GM18870 (cell line): ENCODE data around the gene CBX8.
"Not testable (repeated sequence)": the region's sequence is repeated elsewhere in the genome, so short reads cannot be mapped to it uniquely, and the experiment has no call there.

Source experiments
- ATAC-seq: cut with Tn5 transposase; IDR thresholded peaks from one replicate; pipeline ENCODE4 v1.9.1; 2021; ENCODE audit warnings: moderate library complexity; ENCODE audit not compliant: unreplicated experiment

CBX8 gene

DNA sequence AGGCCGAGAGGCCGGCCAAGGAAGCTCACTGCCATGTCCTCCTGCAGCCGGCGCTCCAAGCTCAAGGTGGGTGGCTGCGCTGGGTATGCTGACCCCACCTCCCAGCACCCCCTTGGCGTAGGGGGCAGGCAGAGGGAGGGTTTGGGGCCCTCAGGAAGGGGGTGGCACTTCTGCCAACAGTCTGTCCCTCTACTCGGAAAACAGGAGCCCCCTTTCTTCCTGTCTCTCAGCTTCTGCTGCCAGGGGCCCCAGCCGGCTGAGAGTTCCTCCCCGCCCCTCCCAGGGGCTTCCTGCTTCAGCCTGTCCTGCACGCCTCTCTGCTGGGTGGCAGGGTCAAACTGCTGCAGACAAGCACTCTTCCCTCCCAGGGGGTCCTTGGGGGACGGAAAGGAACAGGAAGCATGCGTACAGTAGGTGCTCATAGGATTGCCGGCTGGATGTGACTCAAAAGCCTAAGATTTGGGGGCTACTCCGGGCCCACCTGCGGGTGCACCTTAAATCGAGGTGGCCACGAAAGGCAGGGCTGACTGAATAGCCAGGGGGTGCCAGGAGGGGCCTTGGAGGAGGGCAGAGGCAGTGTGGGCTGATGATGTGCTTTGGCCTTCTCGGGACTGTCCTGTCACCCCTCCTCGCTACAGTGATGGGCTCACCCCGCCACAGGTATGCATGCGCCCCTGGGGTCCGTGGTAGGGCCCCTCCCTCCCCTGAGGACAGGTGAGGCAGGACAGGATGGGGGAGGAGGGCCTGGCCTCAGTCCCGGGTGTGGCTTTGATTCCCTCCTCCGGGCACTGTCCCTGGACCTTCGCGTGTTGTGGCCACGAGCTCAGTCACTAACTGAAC, 14.9 kb downstream of the CBX8 start:
- no peak for ATAC-seq

DNA sequence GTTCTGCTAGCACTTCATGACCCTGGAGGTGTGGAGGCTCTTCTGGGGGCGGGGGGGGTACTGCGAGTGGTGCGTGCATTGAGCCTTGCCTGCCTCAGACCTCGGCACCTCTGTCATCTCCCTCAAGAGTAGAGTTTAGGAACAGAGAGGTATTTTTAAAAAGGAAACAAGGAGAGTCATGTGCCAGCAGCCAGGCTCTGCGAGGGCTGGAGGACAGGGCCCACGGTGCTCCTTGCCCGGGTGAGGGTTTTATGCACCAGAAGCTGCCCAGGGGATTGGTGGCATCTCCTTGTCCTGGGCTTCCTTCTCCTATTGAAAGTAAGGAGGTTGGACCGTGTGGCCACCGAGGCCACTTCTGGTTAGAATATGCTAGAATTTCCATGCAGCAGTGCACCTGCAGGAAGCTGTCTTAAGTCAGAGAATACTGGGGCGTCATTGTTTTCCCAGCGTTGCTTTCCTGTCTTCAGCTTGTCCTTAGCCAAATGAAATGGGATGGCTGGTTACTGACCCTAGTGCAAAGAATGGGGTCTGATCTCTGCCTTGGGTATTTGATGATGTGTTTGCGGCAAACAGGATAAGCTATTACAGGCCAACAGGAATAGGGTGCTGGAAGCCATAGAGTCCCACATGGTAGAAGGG, 15.7 kb downstream of the CBX8 start:
- no peak for ATAC-seq

- ATAC-seq, result no peak
Observed at GRCh38 chr17:79779661-79780365, 17.1 kb downstream of the CBX8 start.

DNA sequence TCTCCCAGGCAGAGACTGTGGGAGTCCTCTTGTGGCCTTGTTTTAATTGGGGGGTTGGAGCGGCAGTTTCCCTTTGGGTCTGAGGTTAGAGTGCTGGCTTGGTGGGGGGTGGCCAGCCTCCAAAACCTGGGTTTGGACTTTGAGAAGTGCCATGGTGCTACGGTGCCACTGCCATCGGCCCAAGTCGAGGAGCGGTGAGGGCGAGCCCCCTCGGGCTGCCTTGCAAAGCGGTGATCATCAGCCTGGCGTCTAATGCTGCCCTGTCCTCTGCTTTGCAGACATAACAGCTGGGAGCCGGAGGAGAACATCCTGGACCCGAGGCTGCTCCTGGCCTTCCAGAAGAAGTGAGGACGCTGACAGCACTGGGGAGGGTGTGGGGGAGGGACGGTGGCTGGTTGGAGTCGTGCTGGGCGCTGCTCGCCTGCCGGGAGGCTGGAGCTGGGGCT, 17.8 kb downstream of the CBX8 start:
- ATAC-seq, result no peak

- no peak for ATAC-seq
Observed at GRCh38 chr17:79778504-79779083, 18.3 kb downstream of the CBX8 start.

GRCh38 chr17:79777894-79778503, 18.9 kb downstream of the CBX8 start, which contains the start of gene CBX2:
TSS of gene CBX2 (plus strand) at chr17:79778148. CDS start at chr17:79778236, 88 bp downstream.
- ATAC-seq, result no peak

DNA sequence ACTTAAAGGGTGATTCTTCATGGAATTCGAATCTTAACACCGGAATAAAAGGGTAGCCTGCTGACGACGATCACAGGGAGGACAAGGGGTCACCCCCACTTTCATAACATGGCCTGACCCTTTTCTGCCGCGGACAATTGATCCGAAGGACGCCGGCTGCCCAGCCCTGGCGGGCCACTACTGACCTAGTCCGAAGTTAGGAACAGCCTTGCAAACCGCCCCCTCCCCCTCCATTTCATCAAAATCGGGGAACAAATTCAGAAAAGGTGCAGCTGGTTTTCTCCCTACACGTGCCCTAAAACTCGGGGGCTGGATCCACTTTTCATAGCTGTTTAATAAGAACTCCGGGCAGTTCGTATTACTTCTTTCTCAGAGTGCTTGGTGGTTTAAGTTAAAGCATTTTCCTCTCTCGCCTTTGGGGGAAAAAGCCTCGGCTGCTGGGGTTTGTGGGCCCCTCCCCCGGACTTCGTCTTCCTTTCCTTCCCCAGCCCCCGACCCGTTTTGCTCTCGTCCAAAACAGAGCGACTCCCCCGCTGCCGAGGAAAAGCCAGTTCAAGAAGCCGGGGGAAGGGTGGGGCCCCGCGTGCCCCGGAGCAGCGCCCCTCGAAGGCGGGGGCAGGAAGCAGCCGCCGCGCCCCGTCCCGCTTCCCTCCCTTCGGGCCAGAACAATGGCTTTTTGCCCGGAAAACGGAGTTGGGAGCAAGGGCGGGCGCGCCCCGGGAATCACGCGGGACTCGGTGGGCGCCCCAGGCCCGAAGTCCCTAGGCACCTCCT, 19.6 kb downstream of the CBX8 start:
- ATAC-seq, result no peak

DNA sequence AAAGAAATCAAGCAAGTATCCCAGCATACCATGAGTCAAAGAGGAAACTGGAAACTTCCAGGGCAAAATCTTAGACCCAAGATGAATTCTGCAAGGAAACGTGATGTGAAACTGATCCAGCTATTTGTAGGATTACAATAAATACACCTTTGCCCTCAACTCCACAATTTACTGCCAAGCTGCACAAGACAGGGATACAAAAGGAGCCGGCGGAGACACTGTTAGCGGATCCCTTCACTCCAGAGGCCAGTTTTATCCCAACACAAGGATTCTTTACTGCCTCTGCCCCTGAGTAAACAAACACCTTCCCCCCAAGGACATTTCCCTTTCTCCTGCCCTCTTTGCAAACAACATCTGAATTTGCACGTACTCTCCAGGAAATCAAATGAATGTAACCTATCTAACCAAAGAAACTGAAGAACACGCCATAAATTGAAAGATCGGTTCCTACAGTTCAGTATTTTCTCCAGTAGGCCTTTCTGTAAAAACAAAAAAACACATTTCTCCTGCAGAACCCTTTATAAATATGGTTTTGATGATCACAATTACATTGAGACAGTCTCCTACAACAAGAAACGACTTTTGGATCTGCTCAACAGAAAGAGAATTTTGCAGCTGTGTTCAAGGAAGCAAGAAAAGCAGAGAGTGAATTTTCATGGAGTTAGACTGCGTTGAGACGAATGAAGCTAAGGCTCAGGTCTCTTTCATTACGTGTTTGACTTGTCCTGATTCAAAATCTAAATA, 20.3 kb downstream of the CBX8 start:
- no peak for ATAC-seq

DNA sequence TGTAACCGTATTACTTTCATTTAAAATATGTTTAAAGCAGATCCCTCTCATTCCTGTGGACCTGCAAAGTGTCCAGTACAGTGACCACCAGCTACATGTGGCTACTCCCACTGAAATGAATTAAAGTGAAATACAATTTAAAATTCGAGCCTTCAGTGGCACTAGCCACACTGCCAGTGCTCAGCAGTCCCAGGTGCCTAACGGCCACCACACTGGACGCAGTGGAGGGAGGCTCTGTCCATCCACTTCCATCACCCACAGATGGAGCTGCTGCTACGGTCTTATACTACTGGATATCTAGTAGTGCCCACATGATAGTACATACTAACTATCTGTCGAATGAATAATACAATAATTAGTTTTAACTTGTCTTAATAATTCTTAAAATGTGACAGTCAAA, 21.2 kb downstream of the CBX8 start:
- no peak for ATAC-seq

DNA sequence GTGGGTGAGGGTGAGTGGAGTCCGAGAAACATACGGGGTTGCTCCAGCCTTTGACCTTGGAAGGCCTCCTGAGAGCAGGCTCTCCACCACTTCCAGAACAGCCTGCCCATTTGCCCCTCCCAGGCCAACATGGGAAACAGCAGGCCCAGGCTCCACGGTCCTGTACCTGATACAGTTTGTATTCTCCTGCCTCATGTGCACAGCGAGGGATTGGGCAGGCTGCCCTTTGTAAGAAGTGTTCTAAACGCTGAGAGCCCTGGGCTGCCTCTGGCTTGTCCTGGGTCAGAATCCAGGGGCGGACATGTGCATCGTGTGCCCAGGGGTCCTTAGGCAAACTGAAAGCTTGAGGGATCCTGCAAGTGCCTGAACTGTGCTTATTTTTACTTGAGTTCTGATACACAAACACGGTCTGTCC, 22.3 kb downstream of the CBX8 start:
- ATAC-seq, result no peak

DNA sequence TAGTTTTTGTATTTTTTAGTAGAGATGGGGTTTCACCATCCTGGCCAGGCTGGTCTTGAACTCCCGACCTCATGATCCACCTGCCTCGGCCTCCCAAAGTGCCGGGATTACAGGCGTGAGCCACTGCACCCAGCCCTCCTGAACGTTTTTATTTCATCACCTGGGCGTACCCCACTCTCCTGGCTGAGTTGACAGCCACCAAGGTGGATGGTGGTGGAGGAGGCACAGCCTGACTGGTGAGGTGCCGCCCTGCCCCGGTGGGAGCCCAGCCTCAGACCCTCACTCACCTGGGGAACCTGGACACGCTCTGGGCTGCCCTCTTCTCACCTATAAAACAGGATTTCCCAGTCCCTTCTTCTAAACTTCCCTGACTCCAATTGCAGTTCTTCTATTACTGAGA, 24.2 kb downstream of the CBX8 start:
- not testable (repeated sequence) for ATAC-seq

DNA sequence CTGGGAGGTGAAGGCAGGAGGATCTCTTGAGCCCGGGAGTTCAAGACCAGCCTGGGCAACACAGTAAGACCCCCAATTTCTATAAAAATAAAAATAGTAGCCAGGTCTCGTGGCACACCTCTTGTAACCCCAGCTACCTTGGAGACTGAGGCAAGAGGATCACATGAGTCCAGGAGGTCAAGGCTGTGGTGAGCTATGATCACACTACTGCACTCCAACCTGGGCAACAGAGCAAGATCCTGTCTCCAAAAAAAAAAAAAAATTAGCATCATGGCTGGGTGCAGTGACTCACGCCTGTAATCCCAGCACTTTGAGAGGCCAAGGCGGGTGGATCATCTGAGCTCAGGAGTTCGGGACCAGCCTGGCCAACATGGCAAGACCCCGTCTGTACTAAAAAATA, 25.6 kb downstream of the CBX8 start:
- ATAC-seq, result no peak

DNA sequence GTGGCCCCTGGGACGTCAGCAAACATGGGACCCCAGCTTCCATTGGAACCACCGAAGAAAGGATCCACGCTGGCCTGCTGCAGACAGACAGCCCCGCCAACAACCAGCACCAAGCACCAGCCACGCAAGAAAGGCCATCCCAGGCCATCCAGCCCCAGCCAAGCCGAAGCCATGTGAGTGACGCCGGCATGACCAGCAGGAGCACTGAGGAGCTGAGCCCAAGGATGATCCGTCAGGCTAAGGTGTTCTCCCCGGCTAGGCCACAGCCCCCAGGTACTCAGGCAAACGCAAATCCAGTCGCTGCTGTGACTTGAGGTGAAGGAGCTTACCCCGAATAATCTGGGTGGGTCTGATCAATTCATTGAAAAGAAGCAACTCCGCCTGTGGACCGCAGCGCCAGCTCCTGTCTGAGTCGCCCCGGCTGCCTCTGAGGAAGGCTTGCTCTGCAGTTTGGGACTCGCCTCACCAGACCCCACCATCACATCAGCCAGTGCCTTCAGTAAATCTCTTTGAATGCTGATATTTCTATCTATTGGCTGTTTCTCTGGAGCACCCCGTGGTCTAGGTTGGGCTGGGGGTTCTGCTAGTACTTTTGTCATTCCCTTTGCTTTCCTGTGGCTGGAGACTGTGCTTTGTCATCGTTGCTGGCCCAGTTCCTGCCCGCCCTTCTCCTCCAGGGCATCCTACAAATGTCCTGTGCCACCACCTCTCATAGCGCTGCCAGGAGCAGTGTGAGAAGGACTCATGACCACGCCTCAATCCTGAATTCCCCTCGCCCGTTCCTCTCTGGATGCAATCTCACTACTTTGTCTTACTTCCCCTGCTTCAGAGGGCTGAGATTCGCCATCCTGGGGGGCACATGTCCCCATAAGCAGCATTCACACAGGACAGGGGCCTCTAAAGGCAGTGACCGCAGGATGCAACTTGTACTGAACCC, 27.0 kb downstream of the CBX8 start:
- ATAC-seq, result no peak

GRCh38 chr17:79765708-79766107, 31.2 kb downstream of the CBX8 start:
- no peak for ATAC-seq

GRCh38 chr17:79761894-79762589, 34.8 kb downstream of the CBX8 start:
- no peak for ATAC-seq

- no peak for ATAC-seq
Observed at GRCh38 chr17:79760197-79760906, 36.5 kb downstream of the CBX8 start.

DNA sequence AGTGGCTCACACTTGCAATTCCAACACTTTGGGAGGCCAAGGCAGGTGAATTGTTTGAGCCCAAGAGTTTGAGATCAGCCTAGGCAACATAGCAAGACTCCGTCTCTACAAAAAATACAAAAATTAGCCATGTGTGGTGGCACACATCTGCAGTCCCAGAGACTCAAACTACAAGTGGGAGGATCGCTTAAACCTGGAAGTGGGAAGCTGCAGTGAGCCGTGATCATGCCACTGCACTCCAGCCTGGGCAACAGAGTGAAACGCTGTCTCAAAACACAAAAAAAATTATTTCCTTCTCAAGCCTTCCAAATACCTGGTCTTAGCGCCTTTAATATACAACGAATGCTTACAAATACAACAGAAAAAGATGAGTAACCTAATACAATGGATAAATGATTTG, 38.6 kb downstream of the CBX8 start:
- no peak for ATAC-seq
